GM18517 (cell line): ENCODE results near the gene ZNF543.
"Not testable (repeated sequence)": the region's sequence is repeated elsewhere in the genome, so short reads cannot be mapped to it uniquely, and the experiment has no call there.

Experiments
- ATAC-seq: cut with Tn5 transposase; IDR thresholded peaks from one replicate; pipeline ENCODE4 v1.9.1; 2021; ENCODE audit warnings: mild to moderate bottlenecking, moderate library complexity; ENCODE audit not compliant: unreplicated experiment

The ZNF543 gene

DNA sequence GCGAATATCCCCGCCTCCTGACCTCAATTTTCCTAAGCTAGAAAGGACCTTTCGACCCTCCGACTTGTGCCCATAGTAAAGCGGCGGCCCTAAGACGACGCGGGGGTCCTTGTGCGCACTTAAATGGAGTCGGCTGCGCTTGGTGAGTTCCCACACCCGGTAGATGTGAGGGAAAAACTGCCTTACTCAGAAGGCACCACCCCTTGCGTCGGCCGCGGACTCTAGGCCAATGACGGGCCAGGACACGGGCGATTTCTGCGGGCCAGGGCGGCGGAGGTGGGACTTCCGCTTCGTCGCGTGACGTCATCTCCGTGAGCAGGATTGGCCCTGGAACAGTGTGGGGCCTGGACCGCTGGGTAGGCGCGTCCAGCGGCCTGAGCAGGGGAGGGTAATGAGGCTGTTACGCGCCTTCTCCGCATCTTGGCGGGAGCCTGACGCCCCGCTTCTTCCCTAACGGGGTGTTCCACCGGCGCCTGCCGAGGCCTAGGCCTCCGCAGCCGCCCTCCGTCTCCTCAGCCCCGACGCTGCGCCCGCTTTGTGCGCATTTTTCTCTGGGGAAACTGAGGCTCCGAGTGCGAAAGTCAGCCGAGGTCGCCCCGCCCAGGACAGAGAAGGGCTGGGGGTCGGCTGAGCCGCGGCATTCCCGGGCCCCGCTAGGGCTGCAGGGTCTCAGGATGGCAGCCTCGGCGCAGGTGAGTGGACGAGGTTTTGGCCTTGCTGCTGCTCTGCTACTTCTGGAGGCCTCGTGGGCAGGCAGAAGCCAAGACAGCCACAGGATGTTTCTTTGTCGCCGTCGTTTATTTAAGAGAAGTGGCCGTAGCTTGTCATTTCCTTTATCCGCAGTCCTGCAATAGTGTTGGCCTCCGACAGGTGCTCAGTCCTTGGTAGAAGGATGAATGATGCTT is at the start of gene ZNF543:
Gene ZNF543 (plus strand): TSS at position 293 of the 905 bp plus-strand sequence. CDS start 382 bp downstream, at position 675.
- ATAC-seq, result peak; percentile 95

DNA sequence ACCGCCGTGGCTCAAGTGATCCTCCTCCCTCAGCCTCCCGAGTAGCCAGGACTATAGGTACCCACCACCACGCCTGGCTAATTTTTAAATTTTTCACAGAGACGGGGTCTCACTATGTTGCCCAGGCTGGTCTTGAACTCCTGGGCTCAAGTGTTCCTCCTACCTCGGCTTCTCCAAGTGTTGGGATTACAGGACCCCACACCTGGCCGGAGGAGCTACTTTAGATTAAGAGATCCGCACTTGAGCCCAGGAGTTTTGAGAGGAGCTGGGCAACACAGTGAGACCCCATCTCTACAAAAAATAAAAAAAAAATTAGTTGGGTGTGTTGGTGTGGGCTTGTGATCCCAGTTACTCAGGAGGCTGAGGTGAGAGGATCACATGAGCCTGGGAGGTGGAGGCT is 49.0 kb upstream of the ZNF543 start:
- no peak for ATAC-seq

DNA sequence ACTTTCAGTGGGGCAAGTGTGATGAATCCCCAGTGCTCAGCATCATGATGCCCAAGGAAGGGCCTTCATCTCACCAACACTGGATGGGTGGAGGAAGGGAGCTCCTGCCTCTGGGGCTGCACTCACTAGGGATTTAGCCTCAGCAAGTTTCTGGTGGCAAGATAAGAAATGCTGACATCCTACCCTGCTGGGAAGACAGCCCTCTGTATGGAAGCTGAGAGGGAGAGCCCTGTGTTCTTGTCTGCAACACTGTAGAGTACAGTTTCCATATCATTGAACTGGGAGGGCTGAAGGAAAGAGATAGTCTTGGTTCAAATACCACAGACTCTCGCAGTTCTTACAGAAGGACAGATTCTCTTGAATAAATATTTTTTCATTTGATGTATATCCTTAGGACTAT is 47.3 kb upstream of the ZNF543 start:
- ATAC-seq, result no peak

- no peak for ATAC-seq
These were observed 43.8 kb upstream of the ZNF543 start for GRCh38 chr19:57276430-57276829.

GRCh38 chr19:57278481-57278880 is 41.8 kb upstream of the ZNF543 start:
- ATAC-seq, result not testable (repeated sequence)

- peak; percentile 53 for ATAC-seq
These were observed 40.7 kb upstream of the ZNF543 start for GRCh38 chr19:57279418-57280164.

DNA sequence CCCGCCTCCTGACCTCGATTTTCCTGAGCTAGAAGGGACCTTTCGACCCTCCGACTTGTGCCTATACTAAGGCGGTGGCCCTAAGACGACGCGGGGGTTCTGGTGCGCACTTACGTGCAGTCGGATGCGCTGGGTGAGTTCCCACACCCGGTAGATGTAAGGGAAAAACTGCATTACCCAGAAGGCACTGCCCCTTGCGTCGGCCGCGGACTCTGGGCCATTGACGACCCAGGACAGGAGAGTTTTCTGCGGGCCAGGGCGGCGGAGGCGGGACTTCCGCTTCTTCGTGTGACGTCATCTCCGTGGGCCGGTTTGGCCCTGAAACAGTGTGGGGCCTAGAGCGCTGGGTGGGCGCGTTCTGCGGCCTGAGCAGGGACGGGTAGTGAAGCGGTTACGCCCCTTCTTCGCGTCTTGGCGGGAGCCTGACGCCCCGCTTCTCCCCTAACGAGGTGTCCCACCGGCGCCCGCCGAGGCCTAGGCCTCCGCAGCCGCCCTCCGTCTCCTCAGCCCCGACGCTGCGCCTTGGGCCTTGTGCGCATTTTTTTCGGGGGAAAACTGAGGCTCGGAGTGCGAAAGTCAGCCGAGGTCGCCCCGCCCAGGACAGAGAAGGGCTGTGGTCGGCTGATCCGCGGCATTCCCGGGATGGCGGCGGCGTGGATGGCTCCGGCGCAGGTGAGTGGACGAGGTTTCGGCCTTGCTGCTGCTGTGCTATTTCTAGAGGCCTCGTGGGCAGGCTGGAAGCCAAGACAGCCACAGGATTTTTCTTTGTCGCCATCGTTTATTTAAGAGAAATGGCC is 39.9 kb upstream of the ZNF543 start, which contains the start of gene ZNF460:
Gene ZNF460 (plus strand): TSS at position 321 of the 797 bp plus-strand sequence. CDS start 322 bp downstream, at position 643.
- peak; percentile 71 for ATAC-seq

GRCh38 chr19:57280962-57281400 is 39.3 kb upstream of the ZNF543 start:
- ATAC-seq, result no peak

GRCh38 chr19:57282011-57282643 is 38.1 kb upstream of the ZNF543 start:
- no peak for ATAC-seq

GRCh38 chr19:57288373-57288772 is 31.9 kb upstream of the ZNF543 start:
- no peak for ATAC-seq

GRCh38 chr19:57290970-57291369 is 29.3 kb upstream of the ZNF543 start:
- no peak for ATAC-seq

- ATAC-seq, result no peak
These were observed 27.7 kb upstream of the ZNF543 start for GRCh38 chr19:57292547-57292946.

DNA sequence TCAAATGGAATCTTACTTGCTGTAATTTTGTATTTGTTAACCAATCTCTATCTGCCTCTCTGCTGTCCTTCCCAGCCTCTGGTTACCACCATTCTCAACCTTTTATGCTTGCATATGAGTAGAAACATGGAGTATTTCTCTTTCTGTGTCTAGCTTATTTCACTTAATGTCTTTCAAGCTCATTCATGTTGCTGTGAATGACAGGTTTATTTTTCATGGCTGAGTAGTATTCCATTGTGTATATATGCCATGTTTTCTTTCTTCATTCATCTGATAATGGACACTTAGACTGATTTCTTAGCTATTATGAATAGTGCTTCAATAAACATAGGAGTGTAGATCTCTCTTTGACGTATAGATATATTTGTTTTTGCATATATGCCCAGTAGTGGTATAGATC is 26.6 kb upstream of the ZNF543 start:
- ATAC-seq, result no peak

DNA sequence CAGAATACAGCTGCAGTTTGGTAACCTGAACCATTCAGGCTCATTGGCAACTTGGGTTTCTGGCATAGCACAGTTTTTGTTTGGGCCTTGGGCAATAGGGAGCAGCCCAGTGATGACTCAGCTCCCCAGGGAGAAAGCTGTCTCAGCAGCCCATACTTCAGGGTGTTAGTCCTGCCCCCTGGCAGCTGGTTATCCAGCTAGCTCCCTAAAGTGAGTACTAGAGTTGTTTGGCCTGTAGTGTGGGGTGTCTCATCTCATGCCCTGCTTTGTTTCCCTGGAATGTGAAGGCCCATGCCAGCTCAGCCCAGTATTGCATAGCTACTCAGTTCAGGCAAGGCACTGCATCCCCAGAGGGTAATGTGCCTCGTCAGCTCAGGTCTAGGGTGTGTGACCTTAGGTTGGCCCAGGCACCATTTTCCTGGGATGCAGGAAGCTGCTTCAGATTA is 18.2 kb upstream of the ZNF543 start:
- no peak for ATAC-seq

DNA sequence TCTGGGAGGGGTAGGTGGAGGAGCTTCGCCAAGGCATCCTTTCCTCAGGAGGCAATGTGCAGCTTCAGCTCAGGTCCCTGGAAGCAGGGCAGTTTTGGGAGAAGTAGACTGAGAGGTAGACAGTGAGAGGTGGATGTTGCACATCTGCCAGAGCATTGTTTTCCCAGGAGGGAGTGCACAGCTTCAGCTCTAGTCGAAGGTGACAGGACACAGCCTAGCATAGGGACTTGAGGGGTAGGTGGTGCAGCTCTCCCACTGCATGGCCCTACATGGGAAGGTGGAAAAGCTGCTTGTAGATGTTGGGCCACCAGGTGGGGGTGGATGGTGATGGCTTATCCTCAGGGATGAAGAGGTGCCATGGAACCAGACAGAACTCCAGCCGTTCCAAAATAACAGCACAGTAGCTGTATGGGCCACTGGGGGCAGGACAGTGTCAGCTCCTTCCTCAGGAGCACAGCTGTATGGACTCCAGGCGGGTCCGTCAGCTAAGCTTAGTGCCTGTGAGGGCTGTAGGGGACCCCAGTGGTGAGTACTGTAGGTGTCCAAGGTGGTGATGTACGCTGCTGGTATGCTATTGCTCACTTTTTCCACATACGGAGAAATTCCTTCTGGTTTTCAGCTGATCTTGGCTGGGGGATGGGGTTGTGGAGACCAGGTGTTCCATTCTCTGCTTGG is 17.4 kb upstream of the ZNF543 start:
- no peak for ATAC-seq

- no peak for ATAC-seq
These were observed 15.2 kb upstream of the ZNF543 start for GRCh38 chr19:57305056-57305455.

GRCh38 chr19:57308514-57308913 is 11.8 kb upstream of the ZNF543 start:
- ATAC-seq, result no peak

GRCh38 chr19:57310792-57311191 is 9.5 kb upstream of the ZNF543 start:
- no peak for ATAC-seq

DNA sequence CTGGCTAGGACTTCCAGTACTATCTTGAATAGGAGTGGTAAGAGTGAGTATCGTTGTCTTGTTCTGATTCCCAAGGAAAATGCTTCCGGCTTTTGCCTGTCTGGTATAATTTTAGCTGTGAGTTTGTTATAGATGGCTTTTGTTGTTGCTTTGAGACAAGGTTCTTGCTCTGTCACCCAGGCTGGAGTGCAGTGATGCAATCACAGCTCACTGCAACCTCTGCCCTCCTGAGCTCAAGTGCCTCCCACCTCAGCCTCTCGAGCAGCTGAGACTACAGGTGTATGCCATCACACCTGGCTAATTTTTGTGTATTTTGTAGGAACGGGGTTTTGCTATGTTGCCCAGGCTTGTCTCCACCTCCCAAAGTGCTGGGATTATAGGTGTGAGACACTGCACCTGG is 6.1 kb upstream of the ZNF543 start:
- no peak for ATAC-seq

- no peak for ATAC-seq
These were observed 2.8 kb upstream of the ZNF543 start for GRCh38 chr19:57317503-57317902.
